GM23338 (cell line): Measurements from ENCODE around the gene PHACTR1.

Experiments used
- CTCF ChIP-seq, 2 experiments: fragments of 200-600 bp in 1 of 2; sonication (generic) in 1 of 2; conservative IDR thresholded peaks; 2 replicates each; pipeline versions ENCODE4 v1.5.1 to v1.6.1; 2016 to 2017; ENCODE audit warnings: antibody characterized with exemption in 2 of 2, low read depth in 2 of 2, mild to moderate bottlenecking in 2 of 2, moderate library complexity in 1 of 2
- REST ChIP-seq: IDR thresholded peaks from one replicate; pipeline ENCODE4 v1.6.1; 2018; ENCODE audit warnings: antibody characterized with exemption; ENCODE audit not compliant: unreplicated experiment
- ZNF462 ChIP-seq: fragments of 250-450 bp; sonication (Bioruptor Pico); IDR thresholded peaks from 2 replicates; pipeline ENCODE4 v1.5.0; 2020; ENCODE audit warnings: mild to moderate bottlenecking, moderate library complexity

- TF ChIP-seq CTCF (conservative IDR thresholded peaks at IDR 0.05; ENCODE audit: low read depth in 2 of 2) (no peak), REST (no peak), ZNF462 (CRISPR knock-in tag) (no peak)
These were observed 525.6 kb downstream of the PHACTR1 start for GRCh38 chr6:13242178-13242577.
